Activated CD8-positive, alpha-beta memory T cell treated with anti-CD3 and anti-CD28 coated beads, Interleukin-2, amount 50 U/mL, for 24 hours (primary cell): ENCODE measurements around the gene BEAN1.

Experiments used
- DNase-seq: peaks from one replicate; pipeline ENCODE4 v3.0.0-alpha.2; 2020; ENCODE audit errors: extremely low read depth

Gene BEAN1

GRCh38 chr16:66395806-66396555, 31.1 kb upstream of the BEAN1 start:
- DNase-seq: no peak

- no peak for DNase-seq
Observed at GRCh38 chr16:66397736-66398433, 29.2 kb upstream of the BEAN1 start.

DNA sequence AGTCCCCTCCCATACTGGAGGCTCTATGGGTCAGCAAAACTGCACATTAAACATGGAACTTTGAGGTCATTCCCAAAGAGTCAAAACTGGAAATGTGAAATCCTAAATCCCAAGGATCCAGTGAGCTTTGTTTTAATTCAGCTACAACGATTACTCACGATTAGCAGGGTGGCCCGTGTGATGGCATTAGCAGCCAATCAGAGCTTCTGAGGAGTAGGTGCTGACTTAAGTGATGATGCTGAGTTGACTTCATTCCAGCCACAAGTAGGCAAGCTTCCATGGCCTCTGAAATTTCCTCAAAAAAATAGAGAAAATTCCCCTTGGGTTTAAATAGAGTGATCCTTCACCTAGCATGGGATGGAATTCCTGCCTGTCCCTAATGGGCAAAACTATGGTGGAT, 28.1 kb upstream of the BEAN1 start:
- no peak for DNase-seq

GRCh38 chr16:66399930-66400329, 27.2 kb upstream of the BEAN1 start:
- no peak for DNase-seq

DNA sequence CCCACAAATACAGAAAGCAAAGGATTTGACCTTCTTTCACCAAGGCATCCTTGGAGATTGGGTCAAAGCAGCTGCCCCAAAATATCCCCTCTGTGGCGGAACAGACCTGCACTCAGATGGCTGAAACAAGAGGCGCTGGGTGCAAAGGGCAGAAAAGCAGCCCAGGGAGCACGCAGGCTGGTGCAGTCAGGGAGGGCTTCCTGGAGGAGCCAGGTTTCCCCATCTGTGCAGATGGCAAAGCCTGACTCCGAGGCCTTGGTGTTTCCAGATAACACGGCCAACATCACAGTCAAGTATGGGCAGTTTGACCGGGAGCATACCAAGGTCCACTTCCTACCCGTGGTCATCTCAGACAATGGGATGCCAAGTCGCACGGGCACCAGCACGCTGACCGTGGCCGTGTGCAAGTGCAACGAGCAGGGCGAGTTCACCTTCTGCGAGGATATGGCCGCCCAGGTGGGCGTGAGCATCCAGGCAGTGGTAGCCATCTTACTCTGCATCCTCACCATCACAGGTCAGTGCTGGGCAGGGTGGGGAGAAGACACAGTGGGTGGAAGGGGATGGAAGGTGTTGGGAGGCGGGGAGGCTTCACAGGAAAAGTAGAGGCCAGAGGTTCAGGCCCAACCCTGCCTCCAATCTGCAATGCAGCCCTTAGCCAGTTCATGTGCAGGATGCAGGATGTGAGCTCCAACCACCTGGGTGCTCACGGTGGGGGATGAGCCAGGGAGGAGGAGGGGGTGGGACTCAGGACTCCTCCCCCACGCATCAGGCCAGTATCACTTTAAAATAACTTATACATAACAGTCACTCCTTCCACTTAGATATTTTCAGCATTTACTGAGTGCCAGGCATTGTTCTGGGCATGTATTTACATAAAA, 26.4 kb upstream of the BEAN1 start:
- DNase-seq: no peak

DNA sequence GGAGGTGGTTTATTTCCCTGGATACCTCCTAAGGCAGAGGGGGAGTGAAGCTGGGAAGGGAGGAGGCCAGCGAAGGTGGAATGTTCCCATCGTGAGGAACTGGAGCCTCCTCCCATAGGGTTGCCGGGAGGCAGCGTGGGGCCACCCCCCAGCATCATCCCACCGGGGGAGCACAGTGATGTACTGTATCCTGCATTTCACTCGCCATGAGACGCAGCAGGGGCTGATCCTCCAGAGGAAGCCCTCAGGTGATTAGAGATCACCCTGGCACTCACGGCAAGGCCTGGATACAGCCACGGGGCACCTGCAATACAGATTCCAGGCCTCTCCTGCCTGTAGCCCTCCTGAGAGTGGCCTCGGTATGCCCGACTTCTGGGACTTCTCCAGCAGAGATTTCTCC, 25.5 kb upstream of the BEAN1 start:
- DNase-seq: no peak

- DNase-seq: no peak
Observed at GRCh38 chr16:66402166-66402565, 24.9 kb upstream of the BEAN1 start.

DNA sequence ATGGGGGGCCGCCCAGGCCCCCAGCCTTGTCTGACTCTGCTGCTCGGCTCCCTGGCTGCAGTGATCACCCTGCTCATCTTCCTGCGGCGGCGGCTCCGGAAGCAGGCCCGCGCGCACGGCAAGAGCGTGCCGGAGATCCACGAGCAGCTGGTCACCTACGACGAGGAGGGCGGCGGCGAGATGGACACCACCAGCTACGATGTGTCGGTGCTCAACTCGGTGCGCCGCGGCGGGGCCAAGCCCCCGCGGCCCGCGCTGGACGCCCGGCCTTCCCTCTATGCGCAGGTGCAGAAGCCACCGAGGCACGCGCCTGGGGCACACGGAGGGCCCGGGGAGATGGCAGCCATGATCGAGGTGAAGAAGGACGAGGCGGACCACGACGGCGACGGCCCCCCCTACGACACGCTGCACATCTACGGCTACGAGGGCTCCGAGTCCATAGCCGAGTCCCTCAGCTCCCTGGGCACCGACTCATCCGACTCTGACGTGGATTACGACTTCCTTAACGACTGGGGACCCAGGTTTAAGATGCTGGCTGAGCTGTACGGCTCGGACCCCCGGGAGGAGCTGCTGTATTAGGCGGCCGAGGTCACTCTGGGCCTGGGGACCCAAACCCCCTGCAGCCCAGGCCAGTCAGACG, 24.4 kb upstream of the BEAN1 start:
- no peak for DNase-seq

GRCh38 chr16:66403531-66404145, 23.5 kb upstream of the BEAN1 start:
- no peak for DNase-seq

- DNase-seq: no peak
Observed at GRCh38 chr16:66405057-66405783, 21.9 kb upstream of the BEAN1 start.

GRCh38 chr16:66406534-66407221, 20.4 kb upstream of the BEAN1 start:
- DNase-seq: peak; percentile 73

DNA sequence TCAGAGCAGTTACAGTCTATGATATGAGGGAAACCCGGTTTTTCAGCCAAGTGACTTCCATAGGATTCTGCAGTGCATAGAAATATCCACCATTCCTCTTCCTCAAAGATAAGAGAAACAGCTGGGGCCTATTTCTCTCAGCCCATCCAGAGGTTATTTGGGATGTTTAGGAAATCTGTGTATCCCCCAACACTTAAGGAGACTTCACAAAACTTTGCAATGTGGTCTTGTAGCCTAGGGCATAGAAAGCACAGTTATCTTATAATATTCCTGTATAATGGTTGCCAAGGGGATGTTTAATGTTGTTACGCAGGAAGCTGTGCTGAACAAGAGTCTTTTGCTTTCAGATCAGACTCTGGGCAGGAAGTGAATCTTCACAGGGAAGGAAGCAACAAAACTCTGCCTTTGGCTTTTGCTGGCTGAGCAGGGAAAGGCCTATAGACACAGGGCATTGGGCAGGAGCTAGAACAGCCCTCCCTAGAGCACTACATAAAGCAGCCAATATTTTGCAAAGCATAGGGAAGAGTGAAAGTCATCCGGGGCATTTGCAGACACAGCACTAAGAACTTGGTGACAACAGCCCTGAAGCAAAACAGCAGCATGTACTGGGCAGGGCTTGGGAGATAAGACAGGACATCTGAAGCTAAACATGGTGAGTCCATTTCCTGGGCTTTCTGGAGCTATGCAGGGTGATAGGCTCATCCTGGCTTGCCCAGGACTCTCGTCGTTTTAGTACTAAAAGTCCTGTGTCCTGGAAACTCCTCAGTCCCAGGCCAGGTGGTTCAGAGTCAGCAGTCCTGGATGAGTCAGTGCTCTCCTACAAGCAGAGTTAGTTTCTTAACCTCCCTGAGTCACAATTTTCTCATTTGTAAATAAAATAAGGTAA, 18.7 kb upstream of the BEAN1 start:
- DNase-seq: no peak

DNA sequence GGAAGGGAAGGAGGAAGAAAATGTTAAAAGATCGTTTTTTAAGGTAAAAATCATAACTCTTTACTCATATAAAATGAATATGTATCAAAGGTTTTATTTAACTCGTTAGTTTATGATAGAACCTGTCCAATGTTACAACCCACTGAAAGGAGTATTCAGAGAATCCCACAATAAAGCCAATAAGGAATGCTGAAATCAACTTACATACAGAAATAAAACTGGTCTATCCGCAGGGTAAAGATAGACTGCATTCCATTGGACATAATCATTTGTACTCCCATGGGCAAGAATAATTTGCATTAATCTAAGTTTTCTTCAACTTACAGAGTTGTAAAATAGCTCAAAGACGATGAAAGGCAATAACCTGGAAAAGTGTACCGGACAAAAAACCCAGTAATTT, 17.9 kb upstream of the BEAN1 start:
- DNase-seq: no peak

GRCh38 chr16:66412182-66412581, 14.9 kb upstream of the BEAN1 start:
- no peak for DNase-seq

DNA sequence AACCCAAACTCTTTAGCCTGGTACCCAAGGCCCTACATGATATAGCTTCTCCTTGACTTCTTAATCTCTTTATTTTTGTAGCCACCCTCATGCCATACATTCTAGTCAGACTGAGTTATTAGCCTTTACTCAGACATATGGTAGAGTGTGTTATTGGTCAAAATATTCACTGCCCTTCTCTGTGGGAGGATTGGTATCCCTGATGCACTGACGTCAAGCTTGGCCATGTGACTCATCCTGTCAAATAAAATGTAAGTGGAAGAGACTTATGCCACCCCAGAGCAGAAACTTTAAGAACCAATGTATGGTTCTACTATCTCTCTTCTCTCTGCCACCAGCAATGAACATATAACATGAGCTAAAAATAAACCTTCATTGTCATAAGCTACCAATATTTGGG, 12.2 kb upstream of the BEAN1 start:
- no peak for DNase-seq

DNA sequence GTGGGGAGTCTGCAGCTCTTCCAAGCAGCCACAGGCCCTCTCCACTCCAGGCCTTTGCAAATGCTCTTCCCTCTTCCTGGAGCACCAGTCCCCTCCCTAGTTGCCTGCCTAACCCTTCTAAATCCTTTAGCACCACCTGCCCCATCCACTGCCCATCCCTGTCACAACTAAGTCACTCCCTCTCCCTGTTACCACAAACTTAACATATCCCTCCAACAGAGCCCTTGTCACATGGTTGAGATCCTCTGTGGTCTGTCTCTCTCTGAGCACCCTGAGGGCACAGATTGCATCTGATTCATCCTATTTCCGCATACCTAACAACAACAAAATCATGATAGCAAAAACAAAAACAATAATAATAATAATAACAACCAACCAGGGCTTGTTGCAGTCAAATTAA, 11.0 kb upstream of the BEAN1 start:
- DNase-seq: no peak

DNA sequence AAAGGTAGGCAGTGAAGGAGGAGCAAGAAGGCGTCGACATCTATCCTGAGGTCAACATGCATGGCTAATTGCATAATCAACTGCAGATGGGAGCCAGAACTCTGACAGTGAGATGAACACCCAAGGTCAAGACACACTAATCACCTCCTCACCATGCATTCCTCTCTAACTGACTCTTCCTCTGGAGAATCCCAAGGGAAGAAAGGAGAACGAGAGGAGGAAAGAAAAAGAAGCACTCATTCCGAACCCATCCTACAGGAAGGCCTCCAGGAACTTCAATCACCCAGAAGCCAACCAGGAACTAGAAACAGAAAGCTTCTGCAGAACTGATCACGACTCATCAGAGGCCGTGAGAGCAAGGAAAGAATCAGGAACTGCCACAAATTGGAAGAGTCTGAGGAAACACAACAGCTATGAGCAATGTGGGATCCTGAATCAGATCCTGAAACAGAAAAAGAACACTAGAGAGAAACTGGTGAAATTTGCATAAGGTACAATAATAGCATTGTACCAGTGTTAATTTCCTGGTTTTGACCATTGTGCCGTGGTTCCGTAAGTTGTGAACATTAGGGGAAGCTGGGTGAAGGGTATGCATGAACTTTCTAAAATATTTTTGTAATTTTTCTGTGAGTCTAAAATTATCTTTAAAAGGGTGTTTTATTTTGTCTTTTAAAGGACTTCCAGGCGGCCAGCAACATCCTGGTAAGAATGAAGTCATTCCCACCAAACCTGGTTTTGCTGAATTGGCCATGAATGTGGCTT, 10.0 kb upstream of the BEAN1 start:
- no peak for DNase-seq

- no peak for DNase-seq
Observed at GRCh38 chr16:66418165-66418962, 8.7 kb upstream of the BEAN1 start.
